MCF 10A (cell line): Measurements from ENCODE around the gene ST6GAL1. TPM values are rescaled to one million over a fixed set of nuclear protein-coding genes. Genes with fewer than 3 reads are reported as not detected.
"Not testable (repeated sequence)": the region's sequence is repeated elsewhere in the genome, so short reads cannot be mapped to it uniquely, and the experiment has no call there.

Source experiments
- BruUV-seq: library from RNA; stranded (reverse); fragments of 400-500 nt; replicated peaks from 2 replicates; lab custom pipeline; 2021; lab: Mats Ljungman, UMichigan
- CTCF ChIA-PET: fragments of 300-600 bp; sonication (Branson Sonifier 250); formaldehyde crosslinking; extraction: SDS; loops from one replicate; lab custom pipeline; 2021; ENCODE audit warnings: antibody characterized with exemption, inconsistent platforms; lab: Yijun Ruan, JAX
- POLR2A ChIA-PET: fragments of 300-600, 350-650 bp; sonication (Branson Sonifier 250); formaldehyde crosslinking; extraction: SDS; loops from one replicate; lab custom pipeline; 2020; ENCODE audit warnings: antibody characterized with exemption, inconsistent platforms; lab: Yijun Ruan, JAX
- DNase-seq: peaks from one replicate; pipeline ENCODE4 v3.0.0-alpha.2; 2018; ENCODE audit not compliant: unreplicated experiment
- H3K27ac Mint-ChIP-seq: one replicate; pipeline ENCODE4 v1.8.0; 2022; ENCODE audit warnings: mild to moderate bottlenecking, low read depth, mixed read lengths; ENCODE audit not compliant: unreplicated experiment
- H3K27me3 Mint-ChIP-seq: one replicate; pipeline ENCODE4 v1.8.0; 2022; ENCODE audit warnings: mixed read lengths; ENCODE audit not compliant: insufficient read depth, unreplicated experiment
- H3K36me3 Mint-ChIP-seq: one replicate; pipeline ENCODE4 v1.8.0; 2022; ENCODE audit warnings: mild to moderate bottlenecking, moderate library complexity, mixed read lengths; ENCODE audit not compliant: insufficient read depth, unreplicated experiment
- H3K4me1 Mint-ChIP-seq: one replicate; pipeline ENCODE4 v1.8.0; 2022; ENCODE audit warnings: mixed read lengths; ENCODE audit not compliant: insufficient read depth, unreplicated experiment
- H3K4me3 Mint-ChIP-seq: one replicate; pipeline ENCODE4 v1.8.0; 2022; ENCODE audit warnings: mild to moderate bottlenecking, moderate library complexity, mixed read lengths; ENCODE audit not compliant: unreplicated experiment
- H3K9me3 Mint-ChIP-seq: one replicate; pipeline ENCODE4 v1.8.0; 2022; ENCODE audit warnings: mixed read lengths; ENCODE audit not compliant: unreplicated experiment
- intact Hi-C: fragments of 100-400 bp; cut with micrococcal nuclease; formaldehyde crosslinking; loops from 2 replicates; pipeline ENCODE4 v1.14.1; 2022
- total RNA-seq: library from RNA; stranded (reverse); gene quantifications from 2 replicates; pipeline ENCODE4 v1.2.3, GENCODE V29; 2022
- TF ChIP-seq, protein P1 (sequence below): fragments of 200-600 bp; IDR thresholded peaks from one replicate; pipeline ENCODE4 v1.8.0; 2022; ENCODE audit warnings: antibody characterized with exemption, mild to moderate bottlenecking; ENCODE audit not compliant: unreplicated experiment

ST6GAL1 gene
- total RNA-seq, 1 experiment from 2014 or later, result 18.8 TPM

DNA sequence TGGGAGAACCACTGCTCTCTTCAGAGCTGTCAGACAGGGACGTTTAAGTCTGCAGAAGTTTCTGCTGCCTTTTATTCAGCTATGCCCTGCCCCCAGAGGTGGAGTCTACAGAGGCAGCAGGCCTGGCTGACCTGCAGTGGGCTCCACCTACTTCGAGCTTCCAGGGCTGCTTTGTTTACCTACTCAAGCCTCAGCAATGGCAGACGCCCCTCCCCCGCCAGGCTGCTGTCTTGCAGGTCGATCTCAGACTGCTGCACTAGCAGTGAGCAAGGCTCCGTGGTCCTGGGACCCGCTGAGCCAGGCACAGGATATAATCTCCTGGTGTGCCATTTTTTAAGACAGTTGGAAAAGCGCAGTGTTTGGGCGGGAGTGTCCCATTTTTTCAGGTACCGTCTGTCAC, 127.5 kb downstream of the ST6GAL1 start:
- H3K36me3 Mint-ChIP-seq, result peaks cover 28% of the 10 kb centered on the region
- POLR2A ChIA-PET, BruUV-seq, DNase-seq, H3K27ac Mint-ChIP-seq, H3K27me3 Mint-ChIP-seq, H3K4me3 Mint-ChIP-seq, CTCF ChIA-PET, intact Hi-C loops: not testable (repeated sequence)
- H3K9me3 Mint-ChIP-seq, result peaks cover 12% of the 10 kb centered on the region
- peaks cover 14% of the 10 kb centered on the region for H3K4me1 Mint-ChIP-seq

DNA sequence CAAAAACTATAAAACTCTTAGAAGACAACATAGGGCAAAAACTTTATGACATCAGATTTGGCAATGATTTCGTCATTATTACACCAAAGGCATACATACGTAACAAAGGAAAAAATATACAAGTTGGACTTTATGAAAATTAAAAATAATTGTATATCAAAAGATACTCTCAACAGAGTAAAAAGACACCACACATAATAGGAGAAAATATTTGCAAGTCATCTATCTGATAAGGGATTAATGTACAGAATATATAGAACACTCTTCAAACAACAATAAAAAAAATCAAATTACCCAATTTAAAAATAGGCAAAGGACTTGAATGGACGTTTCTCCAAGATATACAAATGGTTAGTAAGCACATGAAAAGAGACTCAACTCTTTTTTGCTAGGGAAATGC, 131.4 kb downstream of the ST6GAL1 start:
- BruUV-seq, result no TSS peak
- peaks cover 6% of the 10 kb centered on the region for H3K36me3 Mint-ChIP-seq
- CTCF ChIA-PET, result interaction anchor here (0.6 kb wide), 1 partner anchor 270 kb away, joined by 3 read pairs; no protein-coding TSS in a partner anchor
- no peaks in the 10 kb centered on the region for H3K9me3 Mint-ChIP-seq
- POLR2A ChIA-PET, result interaction anchor here (0.6 to 1.8 kb wide), 8 partner anchors 36 to 257 kb away, joined by 3 to 8 read pairs (median 4); no protein-coding TSS in a partner anchor
- no peak for DNase-seq
- H3K27me3 Mint-ChIP-seq, result no peaks in the 10 kb centered on the region
- TF ChIP-seq, protein P1, sequence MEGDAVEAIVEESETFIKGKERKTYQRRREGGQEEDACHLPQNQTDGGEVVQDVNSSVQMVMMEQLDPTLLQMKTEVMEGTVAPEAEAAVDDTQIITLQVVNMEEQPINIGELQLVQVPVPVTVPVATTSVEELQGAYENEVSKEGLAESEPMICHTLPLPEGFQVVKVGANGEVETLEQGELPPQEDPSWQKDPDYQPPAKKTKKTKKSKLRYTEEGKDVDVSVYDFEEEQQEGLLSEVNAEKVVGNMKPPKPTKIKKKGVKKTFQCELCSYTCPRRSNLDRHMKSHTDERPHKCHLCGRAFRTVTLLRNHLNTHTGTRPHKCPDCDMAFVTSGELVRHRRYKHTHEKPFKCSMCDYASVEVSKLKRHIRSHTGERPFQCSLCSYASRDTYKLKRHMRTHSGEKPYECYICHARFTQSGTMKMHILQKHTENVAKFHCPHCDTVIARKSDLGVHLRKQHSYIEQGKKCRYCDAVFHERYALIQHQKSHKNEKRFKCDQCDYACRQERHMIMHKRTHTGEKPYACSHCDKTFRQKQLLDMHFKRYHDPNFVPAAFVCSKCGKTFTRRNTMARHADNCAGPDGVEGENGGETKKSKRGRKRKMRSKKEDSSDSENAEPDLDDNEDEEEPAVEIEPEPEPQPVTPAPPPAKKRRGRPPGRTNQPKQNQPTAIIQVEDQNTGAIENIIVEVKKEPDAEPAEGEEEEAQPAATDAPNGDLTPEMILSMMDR, result no peak
- no peak overlapping the region for H3K4me3 Mint-ChIP-seq
- peaks cover 41% of the 10 kb centered on the region for H3K4me1 Mint-ChIP-seq
- H3K27ac Mint-ChIP-seq, result peak overlapping the region; percentile 92
- intact Hi-C loops, result loop anchor here (5.0 kb wide), 1 partner anchor 129 kb away; the partner anchor contains the start of gene ST6GAL1

DNA sequence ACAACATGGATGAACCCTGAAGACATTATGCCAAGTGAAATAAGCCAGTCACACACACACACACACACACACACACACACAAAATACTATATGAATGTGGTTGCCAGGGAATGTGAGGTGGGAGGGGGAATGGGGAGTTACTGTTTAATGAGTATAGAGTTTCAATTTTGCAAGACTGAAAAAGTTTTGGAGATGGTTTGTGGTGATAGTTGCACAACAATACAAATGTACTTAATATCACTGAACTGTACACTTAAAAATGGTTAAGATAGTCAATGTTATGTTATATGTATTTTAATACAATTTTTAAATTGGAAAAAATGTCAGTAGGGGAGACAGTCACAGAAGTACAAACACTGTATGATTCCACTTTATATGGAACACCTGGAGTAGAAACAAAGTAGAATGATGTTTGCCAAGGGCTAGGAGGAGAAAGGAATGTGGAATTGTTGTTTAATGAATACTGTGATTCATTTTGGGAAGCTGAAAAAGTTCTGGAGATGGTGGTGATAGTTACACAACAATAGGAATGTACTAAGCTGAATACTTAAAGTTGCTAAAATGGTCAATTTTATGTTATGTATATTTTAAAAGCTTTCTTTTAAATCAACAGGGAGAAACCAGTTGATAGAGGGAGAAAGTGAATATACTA, 132.3 kb downstream of the ST6GAL1 start:
- ChIA-PET CTCF (interaction anchor here (0.6 to 2.3 kb wide), 5 partner anchors 39 to 271 kb away, joined by 3 to 9 read pairs (median 4); no protein-coding TSS in a partner anchor), POLR2A (interaction anchor here (0.6 to 1.8 kb wide), 18 partner anchors 21 to 256 kb away, joined by 3 to 8 read pairs (median 4); no protein-coding TSS in a partner anchor)
- Mint-ChIP-seq H3K27me3 (no peaks in the 10 kb centered on the region), H3K36me3 (peaks cover 6% of the 10 kb centered on the region), H3K27ac (peak overlapping the region; percentile 92), H3K9me3 (no peaks in the 10 kb centered on the region), H3K4me3 (peak overlapping the region; percentile 45), H3K4me1 (peaks cover 42% of the 10 kb centered on the region)
- DNase-seq, result peak; percentile 91
- TF ChIP-seq, protein P1, result no peak
- BruUV-seq, result no TSS peak
- intact Hi-C loops, result loop anchor here (5.0 kb wide), 1 partner anchor 130 kb away; the partner anchor contains the start of gene ST6GAL1

DNA sequence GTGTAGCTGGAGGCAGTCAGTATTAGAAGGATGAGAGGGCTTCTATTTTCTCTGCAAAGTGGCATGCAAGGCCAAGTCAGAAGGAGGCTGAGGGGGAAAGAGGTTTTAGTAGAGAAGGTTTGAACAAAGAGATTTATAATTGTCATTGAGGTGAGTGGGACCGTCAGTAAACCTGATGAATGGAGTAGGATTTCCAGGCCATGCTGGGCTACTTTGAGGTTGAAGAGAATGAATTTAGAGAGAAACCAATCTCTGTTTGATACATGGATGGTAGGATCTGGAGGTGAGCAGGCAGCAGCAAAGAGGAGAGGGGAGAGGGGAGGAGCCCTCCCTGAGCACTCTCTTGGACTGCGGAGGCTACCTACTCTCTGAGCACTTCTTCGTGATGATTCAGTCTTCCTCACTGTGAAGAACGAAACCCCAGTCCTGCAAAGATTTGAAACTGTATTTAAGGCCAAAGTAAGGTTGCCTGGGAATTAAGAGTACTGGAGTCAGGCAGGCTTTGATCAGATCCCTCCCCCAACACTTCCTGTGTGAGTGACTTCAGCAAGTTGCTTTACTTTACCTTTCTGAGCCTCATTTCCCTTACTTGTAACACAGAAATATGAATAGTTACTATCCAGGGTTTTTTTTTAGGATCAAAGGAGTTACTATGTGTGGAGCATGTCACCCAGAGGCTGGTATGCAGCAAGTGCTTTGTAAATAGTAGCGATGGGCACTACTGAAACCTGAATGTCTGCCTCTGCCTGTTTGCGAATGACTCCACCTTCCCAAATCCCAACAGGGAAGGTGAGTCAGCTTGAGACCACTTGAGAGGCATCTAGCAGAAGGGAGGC, 133.2 kb downstream of the ST6GAL1 start:
- ChIA-PET POLR2A (interaction anchor here (0.7 to 1.8 kb wide), 13 partner anchors 21 to 214 kb away, joined by 3 to 8 read pairs (median 4); no protein-coding TSS in a partner anchor), CTCF (interaction anchor here (0.7 to 2.3 kb wide), 3 partner anchors 38 to 214 kb away, joined by 3 to 9 read pairs (median 5); no protein-coding TSS in a partner anchor)
- Mint-ChIP-seq H3K36me3 (peaks cover 6% of the 10 kb centered on the region), H3K4me3 (peak overlapping the region; percentile 45), H3K9me3 (no peaks in the 10 kb centered on the region), H3K4me1 (peaks cover 42% of the 10 kb centered on the region), H3K27me3 (no peaks in the 10 kb centered on the region), H3K27ac (peak overlapping the region; percentile 92)
- BruUV-seq, result no TSS peak
- TF ChIP-seq, protein P1, result no peak
- intact Hi-C loops, result loop anchor here (5.0 kb wide), 1 partner anchor 131 kb away; the partner anchor contains the start of gene ST6GAL1
- DNase-seq, result peak; percentile 75
